ENCODE measurements around the gene DCXR. TPM values are rescaled to one million over a fixed set of nuclear protein-coding genes. Genes with fewer than 3 reads are reported as not detected.
A peak's percentile ranks its signal among the peaks of the same experiment; 100 is the strongest.

Gene DCXR
- total and polyA plus RNA-seq, 2 of the 13 experiments (the other 11 are each of a cell fraction or from before 2014, with no cell fraction given): 287 to 311 TPM

- TF ChIP-seq ZFX (CRISPR knock-in tag; IDR thresholded peaks at IDR 0.05; ENCODE audit: low read depth) (peak; percentile 96), YEATS2 (CRISPR knock-in tag; IDR thresholded peaks at IDR 0.05; ENCODE audit: borderline replicate concordance) (peak; percentile 44; the same call in 1 of the 2 replicates), PPARG (CRISPR knock-in tag; conservative IDR thresholded peaks at IDR 0.05) (no peak), STAT5B (CRISPR knock-in tag; IDR thresholded peaks at IDR 0.05) (no peak), ZNF432 (CRISPR knock-in tag; IDR thresholded peaks at IDR 0.05; ENCODE audit: borderline replicate concordance) (no peak), ZBTB10 (CRISPR knock-in tag; IDR thresholded peaks at IDR 0.05; ENCODE audit: borderline replicate concordance) (no peak), PHF5A (CRISPR knock-in tag; IDR thresholded peaks at IDR 0.05; ENCODE audit: low read depth, unreplicated experiment) (peak; percentile 73), ZNF318 (CRISPR knock-in tag; IDR thresholded peaks at IDR 0.05) (peak; percentile 22), THAP7 (CRISPR knock-in tag; IDR thresholded peaks at IDR 0.05) (0 out of 2 replicates have a peak, but pooled peaks have one; percentile 84), ZNF776 (CRISPR knock-in tag; IDR thresholded peaks at IDR 0.05) (no peak), ZNF430 (CRISPR knock-in tag; IDR thresholded peaks at IDR 0.05) (0 out of 2 replicates have a peak, but pooled peaks have one; percentile 63), NR2F1 (CRISPR knock-in tag; IDR thresholded peaks at IDR 0.05) (peak in 1 of 2 experiments; percentile 20; a peak in 1 of 4 replicates), AGO2 (optimal IDR thresholded peaks at IDR 0.05; ENCODE audit: low read depth, low read length) (peak; percentile 94)
- TF ChIP-seq, protein P1, sequence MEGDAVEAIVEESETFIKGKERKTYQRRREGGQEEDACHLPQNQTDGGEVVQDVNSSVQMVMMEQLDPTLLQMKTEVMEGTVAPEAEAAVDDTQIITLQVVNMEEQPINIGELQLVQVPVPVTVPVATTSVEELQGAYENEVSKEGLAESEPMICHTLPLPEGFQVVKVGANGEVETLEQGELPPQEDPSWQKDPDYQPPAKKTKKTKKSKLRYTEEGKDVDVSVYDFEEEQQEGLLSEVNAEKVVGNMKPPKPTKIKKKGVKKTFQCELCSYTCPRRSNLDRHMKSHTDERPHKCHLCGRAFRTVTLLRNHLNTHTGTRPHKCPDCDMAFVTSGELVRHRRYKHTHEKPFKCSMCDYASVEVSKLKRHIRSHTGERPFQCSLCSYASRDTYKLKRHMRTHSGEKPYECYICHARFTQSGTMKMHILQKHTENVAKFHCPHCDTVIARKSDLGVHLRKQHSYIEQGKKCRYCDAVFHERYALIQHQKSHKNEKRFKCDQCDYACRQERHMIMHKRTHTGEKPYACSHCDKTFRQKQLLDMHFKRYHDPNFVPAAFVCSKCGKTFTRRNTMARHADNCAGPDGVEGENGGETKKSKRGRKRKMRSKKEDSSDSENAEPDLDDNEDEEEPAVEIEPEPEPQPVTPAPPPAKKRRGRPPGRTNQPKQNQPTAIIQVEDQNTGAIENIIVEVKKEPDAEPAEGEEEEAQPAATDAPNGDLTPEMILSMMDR (CRISPR knock-in tag; IDR thresholded peaks at IDR 0.05): peak; percentile 53
Observed at GRCh38 chr17:82056729-82057621, 19.5 kb upstream of the DCXR start (continued).
